Stomach (tissue), 9 donors: Measurements from ENCODE around the gene PIPOX. TPM values are rescaled to one million over a fixed set of nuclear protein-coding genes. Genes with fewer than 3 reads are reported as not detected.

ENCODE experiments used
- DNase-seq, 2 donors: peaks; one replicate each; pipeline versions ENCODE4 v3.0.0 to v3.0.0-alpha.2; 2013 to 2019
- H3K27ac ChIP-seq, 5 donors: fragments of 200-600 bp in 4 of 5; sonication (generic) in 4 of 5; one replicate each; pipeline ENCODE4 v1.5.1; 2013 to 2019; ENCODE audit warnings: mild to moderate bottlenecking in 1 of 5, moderate library complexity in 1 of 5
- H3K27me3 ChIP-seq, 3 donors: fragments of 200-600 bp; sonication (generic); one replicate each; pipeline ENCODE4 v1.5.1; 2017 to 2019; ENCODE audit warnings: mixed run types in 1 of 3
- H3K36me3 ChIP-seq, 4 donors: fragments of 200-600 bp; sonication (generic); 1 replicate in 3 of 4; 2 replicates in 1 of 4; pipeline ENCODE4 v1.5.1; 2016 to 2019
- H3K4me1 ChIP-seq, 4 donors: fragments of 200-600 bp; sonication (generic); one replicate each; pipeline ENCODE4 v1.5.1; 2016 to 2019
- H3K4me3 ChIP-seq, 4 donors: fragments of 200-600 bp; sonication (generic) in 3 of 4; one replicate each; pipeline ENCODE4 v1.5.1; 2016 to 2019; ENCODE audit warnings: mild to moderate bottlenecking in 1 of 4
- H3K9me3 ChIP-seq, 4 donors: fragments of 200-600 bp; sonication (generic); one replicate each; pipeline ENCODE4 v1.5.1; 2016 to 2019
- CTCF ChIP-seq, 7 experiments: fragments of 450-650 bp in 4 of 7; fragments of 200-600 bp in 3 of 7; sonication (generic) in 3 of 7; IDR thresholded peaks; one replicate each; pipeline ENCODE4 v1.5.1; 2016 to 2019; ENCODE audit warnings: antibody characterized with exemption in 7 of 7, control low read depth in 2 of 7, mild to moderate bottlenecking in 1 of 7
- EP300 ChIP-seq: sonication (generic); formaldehyde crosslinking; IDR thresholded peaks from one replicate; pipeline ENCODE4 v1.6.1; 2017; ENCODE audit warnings: antibody characterized with exemption
- POLR2A ChIP-seq, 4 donors: fragments of 450-650 bp; IDR thresholded peaks; one replicate each; pipeline ENCODE4 v1.6.1; 2016; ENCODE audit warnings: antibody characterized with exemption in 4 of 4, control low read depth in 2 of 4, mild to moderate bottlenecking in 1 of 4, moderate library complexity in 1 of 4
- POLR2AphosphoS5 ChIP-seq, 3 donors: sonication (generic); formaldehyde crosslinking; IDR thresholded peaks; one replicate each; pipeline ENCODE4 v1.6.1; 2016; ENCODE audit warnings: antibody characterized with exemption in 3 of 3
- WGBS, 5 donors: extraction: QIAGEN DNeasy Blood & Tissue Kit in 3 of 5; methylation state at CpG; one replicate each; pipeline versions ENCODE4 v1.1.5 to v1.1.7; 2013 to 2018; 5-methylcytosine and 5-hydroxymethylcytosine counted together
- intact Hi-C: fragments of 100-400 bp; cut with DNase I; formaldehyde crosslinking; loops from one replicate; pipeline ENCODE4 v1.15.1; 2023; ENCODE audit warnings: low total_unique reads
- polyA plus RNA-seq, 3 donors: library from polyadenylated mRNA; stranded (reverse); fragments of 200-250 nt; gene quantifications; one replicate each; pipeline ENCODE4 v1.2.3, GENCODE V29; 2013
- total RNA-seq, 5 donors: library from RNA; depleted of rRNA; stranded (reverse); fragments of >200 nt; gene quantifications; one replicate each; pipeline versions ENCODE4 v1.1.0 to v1.2.3, GENCODE V29; 2014 to 2016
- donor health status: healthy with polysubstance abuse.
- donor health status: Bipolar disorder and iron deficiency.
- donor health status: healthy.

PIPOX gene
- total and polyA plus RNA-seq, 8 donors: 0.31 to 13.8 (median 1.8) TPM; not detected in 1

GRCh38 chr17:29012535-29012934, 30.4 kb upstream of the PIPOX start:
- no peaks in the 10 kb centered on the region for H3K9me3 ChIP-seq
- H3K4me1 ChIP-seq: no peaks in the 10 kb centered on the region
- 57 to 92% (median 76%) methylated on average over 1 of the region's 1 CpG for WGBS, 5 donors
- intact Hi-C loops: no loop called here
- no peak overlapping the region for H3K4me3 ChIP-seq
- no peak for TF ChIP-seq POLR2AphosphoS5 (IDR thresholded peaks at IDR 0.05)
- H3K36me3 ChIP-seq: no peaks in the 10 kb centered on the region
- H3K27ac ChIP-seq: no peak overlapping the region
- no peak for DNase-seq
- H3K27me3 ChIP-seq: peaks cover 0 to 51% (median 24%) of the 10 kb centered on the region in 3 donors

- Histone ChIP-seq H3K4me3 (no peak overlapping the region), H3K9me3 (no peaks in the 10 kb centered on the region), H3K27me3 (peaks cover 0 to 56% (median 32%) of the 10 kb centered on the region in 3 donors), H3K36me3 (no peaks in the 10 kb centered on the region), H3K4me1 (peaks cover under 1 to 5% (median 3%) of the 10 kb centered on the region in 4 donors), H3K27ac (no peak overlapping the region)
- DNase-seq: no peak
- TF ChIP-seq POLR2AphosphoS5 (IDR thresholded peaks at IDR 0.05): no peak
- TF ChIP-seq EP300: no peak
- no peak for TF ChIP-seq POLR2A (IDR thresholded peaks at IDR 0.05)
- no peak for TF ChIP-seq CTCF (IDR thresholded peaks at IDR 0.05)
- intact Hi-C loops: no loop called here
- WGBS, 5 donors: 61 to 69% (median 65%) methylated on average over 5 of the region's 5 CpGs
Observed at GRCh38 chr17:29014716-29015115, 28.2 kb upstream of the PIPOX start.

- no peaks in the 10 kb centered on the region for H3K9me3 ChIP-seq
- intact Hi-C loops: no loop called here
- H3K4me1 ChIP-seq: peaks cover 7 to 12% (median 9%) of the 10 kb centered on the region in 4 donors
- TF ChIP-seq EP300: no peak
- no peak for TF ChIP-seq POLR2A (IDR thresholded peaks at IDR 0.05)
- TF ChIP-seq CTCF (IDR thresholded peaks at IDR 0.05): no peak
- TF ChIP-seq POLR2AphosphoS5 (IDR thresholded peaks at IDR 0.05): no peak
- no peaks in the 10 kb centered on the region for H3K36me3 ChIP-seq
- H3K27ac ChIP-seq: no peak overlapping the region
- no peak for DNase-seq
- 39 to 57% (median 48%) methylated on average over 10 to 13 of the region's 13 CpGs for WGBS, 5 donors
- peaks cover 0 to 69% (median 48%) of the 10 kb centered on the region in 3 donors for H3K27me3 ChIP-seq
- no peak overlapping the region for H3K4me3 ChIP-seq
Observed at GRCh38 chr17:29016345-29017210, 26.4 kb upstream of the PIPOX start.

GRCh38 chr17:29018788-29019474, 24.0 kb upstream of the PIPOX start:
- H3K27me3 ChIP-seq: peaks cover 0 to 75% (median 48%) of the 10 kb centered on the region in 3 donors
- no peak overlapping the region for H3K4me3 ChIP-seq
- no peaks in the 10 kb centered on the region for H3K9me3 ChIP-seq
- 40 to 54% (median 46%) methylated on average over 5 to 6 of the region's 6 CpGs for WGBS, 5 donors
- no peaks in the 10 kb centered on the region for H3K36me3 ChIP-seq
- TF ChIP-seq POLR2AphosphoS5 (IDR thresholded peaks at IDR 0.05) (no peak), POLR2A (IDR thresholded peaks at IDR 0.05) (no peak), CTCF (IDR thresholded peaks at IDR 0.05) (no peak), EP300 (no peak)
- H3K27ac ChIP-seq: no peak overlapping the region
- peaks cover 7 to 12% (median 9%) of the 10 kb centered on the region in 4 donors for H3K4me1 ChIP-seq
- no peak for DNase-seq
- intact Hi-C loops: no loop called here
